NB4 (cell line): ENCODE data around the gene IQCH.

Experiments used
- DNase-seq: peaks from one replicate; pipeline ENCODE4 v3.0.0; 2010; ENCODE audit warnings: low read depth
- H3K4me3 ChIP-seq: one replicate; pipeline ENCODE4 v1.5.1; 2011; ENCODE audit warnings: mild to moderate bottlenecking, low read depth, low read length, moderate library complexity
- CTCF ChIP-seq: IDR thresholded peaks from one replicate; pipeline ENCODE4 v1.5.1; 2012; ENCODE audit warnings: low read depth, low read length
- MAX ChIP-seq: IDR thresholded peaks from 2 replicates; pipeline ENCODE4 v1.6.1; 2011; ENCODE audit warnings: low read depth, low read length
- MYC ChIP-seq: IDR thresholded peaks from 2 replicates; pipeline ENCODE4 v1.6.1; 2011; ENCODE audit warnings: low read depth, low read length
- POLR2A ChIP-seq: IDR thresholded peaks from 2 replicates; pipeline ENCODE4 v1.6.1; 2011; ENCODE audit warnings: mild to moderate bottlenecking; ENCODE audit not compliant: insufficient read length; ENCODE audit errors: extremely low read depth

The IQCH gene

DNA sequence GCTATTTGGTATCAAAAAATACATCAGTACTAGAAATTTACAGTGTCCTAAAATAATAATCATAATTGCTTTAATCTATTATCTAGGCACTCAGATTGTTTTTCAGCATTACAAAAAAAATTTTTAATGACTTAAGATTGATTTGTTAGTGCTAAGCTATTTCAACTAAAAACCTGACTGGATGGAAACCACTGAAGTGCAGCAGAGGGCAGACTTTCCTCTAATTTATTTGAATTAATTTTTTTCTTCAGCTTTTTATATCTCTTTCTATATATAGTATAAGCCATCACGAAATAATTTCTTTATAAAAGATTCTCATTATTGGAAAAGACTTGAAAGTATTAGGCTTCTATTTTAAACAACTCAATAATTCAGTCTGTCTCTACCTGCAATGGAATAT is 131.4 kb downstream of the IQCH start:
- DNase-seq, result no peak
- TF ChIP-seq MAX, result no peak
- TF ChIP-seq POLR2A, result no peak
- no peak for TF ChIP-seq CTCF
- TF ChIP-seq MYC, result no peak
- H3K4me3 ChIP-seq, result no peak overlapping the region

- TF ChIP-seq MYC, result no peak
- TF ChIP-seq MAX, result no peak
- no peak for TF ChIP-seq CTCF
- TF ChIP-seq POLR2A, result no peak
- DNase-seq, result no peak
- H3K4me3 ChIP-seq, result no peak overlapping the region
Observed at GRCh38 chr15:67386947-67387346, 132.4 kb downstream of the IQCH start.

- no peak overlapping the region for H3K4me3 ChIP-seq
- no peak for DNase-seq
- TF ChIP-seq MAX (no peak), CTCF (no peak), MYC (no peak), POLR2A (no peak)
Observed at GRCh38 chr15:67389975-67390374, 135.4 kb downstream of the IQCH start.

GRCh38 chr15:67394873-67395639 is 140.5 kb downstream of the IQCH start:
- DNase-seq, result no peak
- no peak overlapping the region for H3K4me3 ChIP-seq
- TF ChIP-seq CTCF, result no peak
- TF ChIP-seq MYC, result no peak
- no peak for TF ChIP-seq MAX
- TF ChIP-seq POLR2A, result no peak

GRCh38 chr15:67396114-67396513 is 141.5 kb downstream of the IQCH start:
- TF ChIP-seq MYC, result no peak
- TF ChIP-seq CTCF, result no peak
- DNase-seq, result no peak
- H3K4me3 ChIP-seq, result no peak overlapping the region

DNA sequence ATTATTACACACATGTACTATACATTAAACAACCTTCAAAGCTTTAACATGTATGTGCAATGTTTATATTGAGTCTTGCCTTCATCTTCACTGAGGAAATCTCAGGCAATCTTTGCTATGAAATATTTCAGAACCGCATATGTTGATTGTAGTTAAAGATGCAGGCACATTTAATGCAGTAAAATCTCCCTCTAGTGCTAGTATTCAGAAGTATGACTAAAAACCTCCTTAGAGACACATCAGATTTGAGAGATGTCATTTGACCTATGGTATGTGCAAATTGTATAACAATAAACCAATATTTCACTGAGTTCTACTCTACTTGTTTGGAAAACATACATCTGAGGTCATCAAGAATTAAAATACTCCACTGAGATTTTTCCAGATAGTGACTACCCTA is 142.6 kb downstream of the IQCH start:
- no peak overlapping the region for H3K4me3 ChIP-seq
- DNase-seq, result no peak
- TF ChIP-seq MAX, result no peak
- TF ChIP-seq MYC, result no peak
- TF ChIP-seq CTCF, result no peak
- no peak for TF ChIP-seq POLR2A
